HG03139 (cell line): ENCODE data around the gene ZNF532.

Experiments
- ATAC-seq: cut with Tn5 transposase; IDR thresholded peaks from one replicate; pipeline ENCODE4 v1.9.1; 2021; ENCODE audit not compliant: unreplicated experiment

Gene ZNF532

GRCh38 chr18:58975781-58976180 is 111.1 kb downstream of the ZNF532 start:
- ATAC-seq: no peak

GRCh38 chr18:58977223-58977622 is 112.5 kb downstream of the ZNF532 start:
- no peak for ATAC-seq

GRCh38 chr18:58977801-58978200 is 113.1 kb downstream of the ZNF532 start:
- no peak for ATAC-seq

GRCh38 chr18:58978916-58979315 is 114.2 kb downstream of the ZNF532 start:
- no peak for ATAC-seq

- no peak for ATAC-seq
Observed at GRCh38 chr18:58979615-58980014, 114.9 kb downstream of the ZNF532 start.

- ATAC-seq: no peak
Observed at GRCh38 chr18:58980991-58981390, 116.3 kb downstream of the ZNF532 start.

- no peak for ATAC-seq
Observed at GRCh38 chr18:58983260-58984155, 118.8 kb downstream of the ZNF532 start.

- ATAC-seq: no peak
Observed at GRCh38 chr18:58988600-58988999, 123.9 kb downstream of the ZNF532 start.

- ATAC-seq: no peak
Observed at GRCh38 chr18:58989184-58989759, 124.6 kb downstream of the ZNF532 start.

GRCh38 chr18:58990720-58991119 is 126.0 kb downstream of the ZNF532 start:
- ATAC-seq: no peak

- ATAC-seq: peak; percentile 68
Observed at GRCh38 chr18:58991167-58991798, 126.6 kb downstream of the ZNF532 start.

GRCh38 chr18:58992301-58993231 is 127.9 kb downstream of the ZNF532 start:
- no peak for ATAC-seq

- no peak for ATAC-seq
Observed at GRCh38 chr18:58993260-58993659, 128.6 kb downstream of the ZNF532 start.

- ATAC-seq: no peak
Observed at GRCh38 chr18:58995663-58996062, 131.0 kb downstream of the ZNF532 start.

GRCh38 chr18:58996131-58996641 is 131.5 kb downstream of the ZNF532 start:
- no peak for ATAC-seq

GRCh38 chr18:58996696-58997095 is 132.0 kb downstream of the ZNF532 start:
- ATAC-seq: no peak

- no peak for ATAC-seq
Observed at GRCh38 chr18:58997811-58998337, 133.2 kb downstream of the ZNF532 start.

GRCh38 chr18:58998401-58999203 is 133.9 kb downstream of the ZNF532 start:
- no peak for ATAC-seq

- ATAC-seq: no peak
Observed at GRCh38 chr18:59001166-59001565, 136.5 kb downstream of the ZNF532 start.

GRCh38 chr18:59001721-59002120 is 137.0 kb downstream of the ZNF532 start:
- ATAC-seq: no peak
